GM12892 (cell line): Measurements from ENCODE around the gene DPF3.

ENCODE experiments used
- POLR2A ChIP-seq: IDR thresholded peaks from 2 replicates; pipeline ENCODE4 v1.6.1; 2011; ENCODE audit warnings: low read depth, low read length, control low read depth
- TAF1 ChIP-seq: IDR thresholded peaks from 2 replicates; pipeline ENCODE4 v1.6.1; 2011; ENCODE audit warnings: low read depth, mild to moderate bottlenecking, control low read depth, low read length, borderline replicate concordance

GRCh38 chr14:72605096-72605920 lies 288.6 kb downstream of the DPF3 start:
- TF ChIP-seq TAF1 (no peak), POLR2A (no peak)
